Measurements from ENCODE around the gene CKAP2.
A peak's percentile ranks its signal among the peaks of the same experiment; 100 is the strongest.

CKAP2 gene

DNA sequence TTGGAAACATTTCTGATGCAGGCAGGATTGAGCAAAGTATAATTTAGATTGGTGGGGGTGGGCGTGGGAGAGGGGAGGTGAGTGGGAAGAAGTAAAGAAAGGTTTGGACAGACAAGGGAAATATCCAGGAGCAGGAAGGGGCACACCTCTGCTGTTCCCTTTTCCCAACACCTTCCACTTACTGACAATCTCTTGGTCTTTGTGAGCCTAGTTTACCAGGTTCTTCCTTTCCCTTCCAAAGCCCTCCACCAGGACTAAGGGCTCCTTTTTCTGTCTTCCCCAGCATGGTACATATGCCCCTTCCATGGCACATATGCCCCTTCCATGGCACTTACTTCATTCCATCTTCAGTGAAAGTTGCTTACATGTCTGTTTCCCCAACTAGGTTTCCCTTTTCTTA is 43.1 kb upstream of the CKAP2 start:
- Histone ChIP-seq H3K36me3 (replicated peaks) (peaks cover 3% of the 10 kb centered on the region), H3K27ac (no peak overlapping the region), H3K4me3 (ENCODE audit: low read depth, low read length) (no peak overlapping the region), H3K27me3 (replicated peaks) (no peaks in the 10 kb centered on the region)
- TF ChIP-seq, protein P1, sequence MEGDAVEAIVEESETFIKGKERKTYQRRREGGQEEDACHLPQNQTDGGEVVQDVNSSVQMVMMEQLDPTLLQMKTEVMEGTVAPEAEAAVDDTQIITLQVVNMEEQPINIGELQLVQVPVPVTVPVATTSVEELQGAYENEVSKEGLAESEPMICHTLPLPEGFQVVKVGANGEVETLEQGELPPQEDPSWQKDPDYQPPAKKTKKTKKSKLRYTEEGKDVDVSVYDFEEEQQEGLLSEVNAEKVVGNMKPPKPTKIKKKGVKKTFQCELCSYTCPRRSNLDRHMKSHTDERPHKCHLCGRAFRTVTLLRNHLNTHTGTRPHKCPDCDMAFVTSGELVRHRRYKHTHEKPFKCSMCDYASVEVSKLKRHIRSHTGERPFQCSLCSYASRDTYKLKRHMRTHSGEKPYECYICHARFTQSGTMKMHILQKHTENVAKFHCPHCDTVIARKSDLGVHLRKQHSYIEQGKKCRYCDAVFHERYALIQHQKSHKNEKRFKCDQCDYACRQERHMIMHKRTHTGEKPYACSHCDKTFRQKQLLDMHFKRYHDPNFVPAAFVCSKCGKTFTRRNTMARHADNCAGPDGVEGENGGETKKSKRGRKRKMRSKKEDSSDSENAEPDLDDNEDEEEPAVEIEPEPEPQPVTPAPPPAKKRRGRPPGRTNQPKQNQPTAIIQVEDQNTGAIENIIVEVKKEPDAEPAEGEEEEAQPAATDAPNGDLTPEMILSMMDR (IDR thresholded peaks at IDR 0.05; ENCODE audit: low read depth, low read length, missing control alignments) = no peak
- DNase-seq = no peak
- in situ Hi-C loops (cut with HindIII; ENCODE audit: low pct_ligation_motif_present, low sequenced_read_pairs) = no loop called here

DNA sequence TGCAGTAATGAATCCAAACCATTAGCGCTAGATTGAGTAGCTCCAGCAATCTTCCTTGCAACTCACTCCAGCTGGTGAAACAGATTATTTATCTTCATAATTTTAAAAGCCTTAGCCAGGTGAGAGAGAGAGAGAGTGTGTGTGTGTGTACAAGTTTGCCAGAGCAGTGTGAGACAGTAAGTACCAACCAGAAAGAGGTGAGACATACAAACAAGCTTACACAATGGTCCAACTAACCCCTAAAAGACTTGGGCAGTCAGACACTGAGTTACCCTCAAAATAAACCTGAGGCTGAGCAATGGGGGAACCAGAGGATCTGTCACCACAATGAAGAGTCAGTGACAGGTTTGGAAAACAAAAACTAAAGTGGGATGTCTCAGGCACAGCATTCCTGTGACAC is 41.2 kb upstream of the CKAP2 start:
- TF ChIP-seq, protein P1 (IDR thresholded peaks at IDR 0.05; ENCODE audit: low read depth, low read length, missing control alignments) = no peak
- Histone ChIP-seq H3K27me3 (replicated peaks) (no peaks in the 10 kb centered on the region), H3K27ac (peak overlapping the region; percentile 86), H3K36me3 (replicated peaks) (peaks cover 3% of the 10 kb centered on the region), H3K4me3 (ENCODE audit: low read depth, low read length) (no peak overlapping the region)
- DNase-seq = no peak
- in situ Hi-C loops (cut with HindIII; ENCODE audit: low pct_ligation_motif_present, low sequenced_read_pairs) = no loop called here

DNA sequence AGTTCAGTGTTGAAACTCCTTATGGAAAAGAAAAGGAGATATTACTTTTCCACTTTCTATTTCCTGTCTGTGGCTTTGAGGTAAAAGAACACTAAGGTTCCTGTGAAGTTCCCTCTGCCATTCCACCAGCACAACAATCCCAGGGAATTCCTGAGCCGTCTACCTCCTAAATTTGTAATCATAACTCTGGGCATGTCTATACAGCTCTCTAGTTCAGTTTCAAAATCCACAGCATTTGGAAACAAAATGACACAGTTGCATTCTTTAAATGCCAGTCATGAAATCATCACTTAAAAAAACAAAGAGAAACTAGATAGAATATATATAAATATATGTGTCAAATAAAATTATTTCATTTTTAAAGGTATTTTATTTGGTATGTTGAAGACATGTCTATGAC is 40.3 kb upstream of the CKAP2 start:
- H3K4me3 ChIP-seq (ENCODE audit: low read depth, low read length) = no peak overlapping the region
- in situ Hi-C loops (cut with HindIII; ENCODE audit: low pct_ligation_motif_present, low sequenced_read_pairs) = no loop called here
- H3K27ac ChIP-seq = peak overlapping the region; percentile 86
- peak; percentile 58 for DNase-seq
- TF ChIP-seq, protein P1 (IDR thresholded peaks at IDR 0.05; ENCODE audit: low read depth, low read length, missing control alignments) = no peak
- no peaks in the 10 kb centered on the region for H3K27me3 ChIP-seq (replicated peaks)
- H3K36me3 ChIP-seq (replicated peaks) = peaks cover 3% of the 10 kb centered on the region

DNA sequence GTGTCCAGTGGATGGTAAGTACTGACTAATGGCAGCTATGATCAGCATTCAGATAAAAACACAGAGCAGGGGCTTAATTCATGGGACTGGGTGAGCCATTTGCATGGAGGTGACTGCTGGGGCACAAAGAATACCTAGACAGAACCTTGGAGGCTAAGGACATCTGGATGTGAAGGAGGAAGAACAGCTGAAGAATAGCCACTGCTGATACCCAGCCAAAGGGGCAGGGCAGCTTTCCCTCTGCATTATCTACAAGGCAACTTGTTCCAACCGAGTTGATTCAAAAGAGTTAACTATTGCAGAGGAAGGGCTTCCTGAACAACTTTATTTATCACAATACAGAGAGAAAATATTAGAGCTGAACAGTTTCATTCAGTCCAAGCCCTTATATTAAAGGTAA is 36.2 kb upstream of the CKAP2 start:
- DNase-seq = no peak
- Histone ChIP-seq H3K4me3 (ENCODE audit: low read depth, low read length) (no peak overlapping the region), H3K27me3 (replicated peaks) (no peaks in the 10 kb centered on the region), H3K27ac (no peak overlapping the region), H3K36me3 (replicated peaks) (peaks cover 25% of the 10 kb centered on the region)
- in situ Hi-C loops (cut with HindIII; ENCODE audit: low pct_ligation_motif_present, low sequenced_read_pairs) = no loop called here
- TF ChIP-seq, protein P1 (IDR thresholded peaks at IDR 0.05; ENCODE audit: low read depth, low read length, missing control alignments) = no peak

DNA sequence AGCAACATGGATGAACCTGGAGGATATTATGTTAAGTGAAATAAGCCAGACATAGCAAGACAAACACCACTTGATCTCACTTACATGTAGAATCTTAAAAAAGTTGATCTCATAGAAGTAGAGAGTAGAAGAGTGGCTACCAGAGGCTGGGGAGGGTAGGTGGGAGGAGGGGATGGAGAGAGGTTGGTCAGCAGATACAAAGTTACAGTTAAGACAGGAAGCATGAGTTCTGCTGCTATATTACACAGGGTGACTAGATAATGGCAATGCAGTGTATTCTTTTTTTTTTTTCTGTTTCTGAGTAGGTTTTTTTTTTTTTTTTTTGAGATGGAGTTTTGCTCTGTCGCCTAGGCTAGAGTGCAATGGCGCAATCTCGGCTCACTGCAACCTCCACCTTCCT is 34.1 kb upstream of the CKAP2 start:
- DNase-seq = no peak

DNA sequence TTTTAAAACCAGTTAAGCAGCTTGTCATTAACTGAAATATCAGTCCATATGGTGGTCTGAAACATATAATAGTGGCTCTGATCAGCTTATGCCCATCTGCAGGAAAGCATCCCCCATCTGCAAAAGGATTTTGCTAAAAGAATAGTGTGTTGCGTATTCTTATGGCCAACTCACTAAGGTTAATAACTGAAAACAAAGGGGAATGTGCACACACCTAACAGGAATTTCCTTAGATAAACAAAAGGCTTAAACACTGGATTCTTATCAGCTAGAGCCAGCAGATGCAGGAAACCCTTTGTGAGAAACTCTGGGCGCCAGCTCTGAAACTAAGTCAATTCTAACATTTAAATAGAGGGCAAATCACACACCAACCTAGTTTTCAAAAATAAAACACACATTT is 27.0 kb upstream of the CKAP2 start:
- in situ Hi-C loops (cut with HindIII; ENCODE audit: low pct_ligation_motif_present, low sequenced_read_pairs) = no loop called here
- TF ChIP-seq, protein P1 (IDR thresholded peaks at IDR 0.05; ENCODE audit: low read depth, low read length, missing control alignments) = no peak
- H3K4me3 ChIP-seq (ENCODE audit: low read depth, low read length) = no peak overlapping the region
- H3K27ac ChIP-seq = peak overlapping the region; percentile 20
- no peaks in the 10 kb centered on the region for H3K27me3 ChIP-seq (replicated peaks)
- DNase-seq = peak; percentile 43
- H3K36me3 ChIP-seq (replicated peaks) = peaks cover 25% of the 10 kb centered on the region

More for the DNA sequence above, 34.1 kb upstream of the CKAP2 start:
- Histone ChIP-seq H3K27ac (no peak overlapping the region), H3K36me3 (replicated peaks) (peaks cover 30% of the 10 kb centered on the region), H3K4me3 (ENCODE audit: low read depth, low read length) (no peak overlapping the region), H3K27me3 (replicated peaks) (no peaks in the 10 kb centered on the region)
- in situ Hi-C loops (cut with HindIII; ENCODE audit: low pct_ligation_motif_present, low sequenced_read_pairs) = no loop called here
- TF ChIP-seq, protein P1 (IDR thresholded peaks at IDR 0.05; ENCODE audit: low read depth, low read length, missing control alignments) = no peak
